Osteoblast (primary cell): Measurements from ENCODE around the gene AHDC1. TPM values are rescaled to one million over a fixed set of nuclear protein-coding genes. Genes with fewer than 3 reads are reported as not detected.
A peak's percentile ranks its signal among the peaks of the same experiment; 100 is the strongest.

Source experiments
- DNase-seq: peaks from one replicate; pipeline ENCODE4 v3.0.0; 2011; ENCODE audit warnings: low spot score, mixed read lengths; ENCODE audit not compliant: insufficient read length; ENCODE audit errors: missing footprints
- H2AFZ ChIP-seq: 2 replicates; pipeline ENCODE4 v1.6.0; 2011; ENCODE audit warnings: mild to moderate bottlenecking, low read length
- H3K27ac ChIP-seq: 2 replicates; pipeline ENCODE4 v1.5.1; 2011; ENCODE audit warnings: mild to moderate bottlenecking, low read depth, low read length, moderate library complexity
- H3K27me3 ChIP-seq: 2 replicates; pipeline ENCODE4 v1.6.0; 2012; ENCODE audit warnings: mild to moderate bottlenecking, control low read depth, inconsistent platforms, low read length, moderate library complexity; ENCODE audit not compliant: insufficient read depth
- H3K36me3 ChIP-seq: 2 replicates; pipeline ENCODE4 v1.5.1; 2011; ENCODE audit warnings: mild to moderate bottlenecking, low read length, control low read depth, moderate library complexity; ENCODE audit not compliant: insufficient read depth
- H3K4me1 ChIP-seq: 2 replicates; pipeline ENCODE4 v1.5.1; 2011; ENCODE audit warnings: mild to moderate bottlenecking, low read length, control low read depth, moderate library complexity; ENCODE audit not compliant: insufficient read depth
- H3K4me2 ChIP-seq: 2 replicates; pipeline ENCODE4 v1.6.0; 2011; ENCODE audit warnings: mild to moderate bottlenecking, low read length; ENCODE audit not compliant: insufficient read depth
- H3K4me3 ChIP-seq: fragments of 200-600 bp; sonication (generic); 3 replicates; pipeline ENCODE4 v1.5.1; 2012; ENCODE audit warnings: mild to moderate bottlenecking, low read length, inconsistent platforms; ENCODE audit not compliant: insufficient read depth
- H3K79me2 ChIP-seq: 2 replicates; pipeline ENCODE4 v1.6.0; 2012; ENCODE audit warnings: mild to moderate bottlenecking, low read length, control low read depth, inconsistent platforms; ENCODE audit not compliant: insufficient read depth
- H3K9me3 ChIP-seq: 2 replicates; pipeline ENCODE4 v1.5.1; 2011; ENCODE audit warnings: low read depth, low read length, control low read depth
- H4K20me1 ChIP-seq: 2 replicates; pipeline ENCODE4 v1.6.0; 2012; ENCODE audit warnings: mild to moderate bottlenecking, low read length, control low read depth; ENCODE audit not compliant: insufficient read depth
- total RNA-seq: library from RNA; depleted of rRNA; stranded (reverse); fragments of >200 nt; gene quantifications from 2 replicates; pipeline ENCODE4 v1.2.3, GENCODE V29; 2012
- TF ChIP-seq, protein P1 (sequence below): IDR thresholded peaks from 2 replicates; pipeline ENCODE4 v1.5.1; 2011; ENCODE audit warnings: mild to moderate bottlenecking, low read depth, low read length, moderate library complexity; ENCODE audit errors: extremely low read depth

Gene AHDC1
- total RNA-seq, 1 donor: 11.2 TPM

DNA sequence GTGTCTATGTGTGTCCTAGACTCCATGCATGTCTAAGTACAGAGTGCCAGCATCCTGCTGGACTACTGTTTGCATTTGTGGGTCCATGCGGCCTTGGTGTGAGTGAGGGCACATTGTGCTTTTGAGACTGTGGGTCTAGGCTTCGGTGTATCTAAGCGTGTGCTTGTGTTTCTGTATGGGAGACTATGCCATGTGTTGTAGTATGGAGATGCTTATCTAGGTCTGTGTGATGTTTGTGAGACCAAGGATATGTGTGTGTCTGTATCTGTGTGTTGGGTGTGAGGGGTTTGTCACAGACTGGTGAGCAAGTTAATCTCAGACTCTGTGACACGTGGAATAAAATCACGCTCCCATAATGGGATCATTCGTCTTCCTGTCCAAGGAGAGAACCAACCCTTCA lies 14.5 kb downstream of the AHDC1 start:
- peaks cover 34% of the 10 kb centered on the region for H3K4me1 ChIP-seq
- peak overlapping the region; percentile 48 for H3K27ac ChIP-seq

DNA sequence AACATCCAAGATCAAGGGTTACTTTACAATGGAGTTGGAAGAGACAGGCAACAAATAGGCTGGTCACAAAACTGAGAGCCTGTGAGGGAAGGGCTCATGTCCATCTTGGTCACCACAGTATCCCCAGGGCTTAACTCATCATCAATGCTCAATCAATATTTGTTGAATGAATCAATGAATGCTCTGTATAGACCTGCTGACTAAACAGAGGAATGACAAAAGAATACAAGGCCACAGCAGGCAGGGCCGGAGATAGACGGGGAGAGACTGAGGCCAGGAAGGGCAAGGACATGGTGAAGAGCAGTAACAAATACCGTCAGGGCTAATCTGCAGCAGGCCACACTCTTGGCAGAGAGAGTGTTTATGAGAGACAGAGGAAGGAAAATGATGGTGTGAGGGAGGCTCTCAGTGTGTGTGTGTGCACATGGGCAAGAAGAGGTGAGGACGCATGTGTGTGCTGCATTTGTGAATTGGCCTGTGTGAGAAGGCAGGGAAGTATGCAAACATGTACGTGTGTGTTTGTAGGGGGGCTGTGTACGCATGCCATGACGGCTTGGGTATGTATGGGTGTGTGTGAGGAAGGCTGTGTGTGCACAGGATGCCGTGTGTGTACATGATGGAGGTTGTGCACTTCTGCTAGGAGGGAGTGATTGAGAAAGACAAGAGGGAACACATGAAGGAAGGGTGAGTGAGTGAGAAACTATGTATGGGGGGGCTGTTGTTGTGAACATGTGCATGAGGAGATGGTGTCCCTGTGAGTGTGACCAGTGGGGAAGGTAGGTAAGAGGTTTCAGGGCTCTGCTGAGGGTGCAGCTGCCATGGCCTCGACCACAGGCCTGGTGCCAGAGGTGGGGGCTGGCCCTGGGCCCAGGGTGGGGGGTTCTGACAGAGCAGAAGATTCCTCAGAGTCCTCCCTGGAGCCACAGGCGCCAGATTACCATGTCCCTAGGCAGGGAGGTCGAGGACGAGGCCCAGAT lies 15.4 kb downstream of the AHDC1 start:
- Histone ChIP-seq H3K27ac (peak overlapping the region; percentile 48), H3K9me3 (no peaks in the 10 kb centered on the region), H3K4me1 (peaks cover 37% of the 10 kb centered on the region), H3K79me2 (peaks cover 99% of the 10 kb centered on the region), H4K20me1 (peaks cover 90% of the 10 kb centered on the region), H2AFZ (no peak overlapping the region), H3K36me3 (peaks cover 6% of the 10 kb centered on the region), H3K4me3 (no peak overlapping the region), H3K27me3 (no peaks in the 10 kb centered on the region), H3K4me2 (no peak overlapping the region)
- TF ChIP-seq, protein P1, sequence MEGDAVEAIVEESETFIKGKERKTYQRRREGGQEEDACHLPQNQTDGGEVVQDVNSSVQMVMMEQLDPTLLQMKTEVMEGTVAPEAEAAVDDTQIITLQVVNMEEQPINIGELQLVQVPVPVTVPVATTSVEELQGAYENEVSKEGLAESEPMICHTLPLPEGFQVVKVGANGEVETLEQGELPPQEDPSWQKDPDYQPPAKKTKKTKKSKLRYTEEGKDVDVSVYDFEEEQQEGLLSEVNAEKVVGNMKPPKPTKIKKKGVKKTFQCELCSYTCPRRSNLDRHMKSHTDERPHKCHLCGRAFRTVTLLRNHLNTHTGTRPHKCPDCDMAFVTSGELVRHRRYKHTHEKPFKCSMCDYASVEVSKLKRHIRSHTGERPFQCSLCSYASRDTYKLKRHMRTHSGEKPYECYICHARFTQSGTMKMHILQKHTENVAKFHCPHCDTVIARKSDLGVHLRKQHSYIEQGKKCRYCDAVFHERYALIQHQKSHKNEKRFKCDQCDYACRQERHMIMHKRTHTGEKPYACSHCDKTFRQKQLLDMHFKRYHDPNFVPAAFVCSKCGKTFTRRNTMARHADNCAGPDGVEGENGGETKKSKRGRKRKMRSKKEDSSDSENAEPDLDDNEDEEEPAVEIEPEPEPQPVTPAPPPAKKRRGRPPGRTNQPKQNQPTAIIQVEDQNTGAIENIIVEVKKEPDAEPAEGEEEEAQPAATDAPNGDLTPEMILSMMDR: no peak
- peak; percentile 80 for DNase-seq

More for the DNA sequence above, 14.5 kb downstream of the AHDC1 start:
- H3K27me3 ChIP-seq: no peaks in the 10 kb centered on the region
- H4K20me1 ChIP-seq: peaks cover 91% of the 10 kb centered on the region
- H3K4me3 ChIP-seq: no peak overlapping the region
- H3K9me3 ChIP-seq: no peaks in the 10 kb centered on the region
- peaks cover 6% of the 10 kb centered on the region for H3K36me3 ChIP-seq
- TF ChIP-seq, protein P1: no peak
- peak; percentile 84 for DNase-seq
- no peak overlapping the region for H2AFZ ChIP-seq
- no peak overlapping the region for H3K4me2 ChIP-seq
- H3K79me2 ChIP-seq: peaks cover 99% of the 10 kb centered on the region

DNA sequence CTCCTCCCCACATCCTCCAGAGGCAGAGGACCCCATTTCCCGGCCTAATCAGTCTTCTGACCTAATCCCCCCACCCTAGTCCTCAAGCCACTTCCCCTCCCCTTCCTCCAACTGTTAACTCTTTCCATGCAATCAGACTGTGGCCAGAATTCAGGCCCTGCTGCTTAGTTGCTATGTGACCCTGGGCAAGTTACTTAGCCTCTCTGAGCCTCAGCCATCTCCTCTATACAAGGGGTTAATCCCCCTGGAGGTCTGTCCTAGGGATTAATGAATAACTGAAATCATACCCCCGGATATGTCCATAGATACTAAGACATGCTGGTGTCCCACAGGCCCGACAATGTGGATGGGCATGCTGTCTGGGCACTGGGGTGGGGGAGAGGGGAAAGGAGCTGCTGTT lies 18.3 kb downstream of the AHDC1 start:
- no peak overlapping the region for H3K4me3 ChIP-seq
- H3K36me3 ChIP-seq: peaks cover 6% of the 10 kb centered on the region
- peaks cover 84% of the 10 kb centered on the region for H4K20me1 ChIP-seq
- H3K27me3 ChIP-seq: no peaks in the 10 kb centered on the region
- no peak overlapping the region for H3K27ac ChIP-seq
- H2AFZ ChIP-seq: no peak overlapping the region
- peaks cover 94% of the 10 kb centered on the region for H3K79me2 ChIP-seq
- no peaks in the 10 kb centered on the region for H3K9me3 ChIP-seq
- no peak overlapping the region for H3K4me2 ChIP-seq
- peaks cover 43% of the 10 kb centered on the region for H3K4me1 ChIP-seq
- TF ChIP-seq, protein P1: no peak
- no peak for DNase-seq

DNA sequence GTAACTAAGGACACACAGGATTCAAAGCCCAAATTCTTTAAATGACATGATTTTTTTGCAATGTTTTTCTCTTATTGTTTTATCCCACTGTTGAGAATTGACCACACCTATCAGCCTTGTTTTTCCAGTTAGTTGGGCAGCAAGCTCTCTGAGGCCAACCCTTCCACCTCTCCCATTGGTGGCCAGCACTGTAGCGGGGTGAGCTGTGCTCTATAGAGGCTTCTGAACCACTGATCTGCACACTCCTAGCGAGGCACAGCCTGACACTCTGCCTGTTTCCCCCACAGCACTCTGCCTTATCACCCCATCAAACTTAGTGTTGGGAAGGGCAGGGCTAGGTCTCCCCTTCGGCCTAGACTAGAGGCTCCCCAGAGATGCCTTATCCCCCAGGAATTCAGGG lies 19.5 kb downstream of the AHDC1 start:
- Histone ChIP-seq H3K4me1 (peaks cover 33% of the 10 kb centered on the region), H3K36me3 (peaks cover 5% of the 10 kb centered on the region), H4K20me1 (peaks cover 85% of the 10 kb centered on the region)

More for the DNA sequence above, 19.5 kb downstream of the AHDC1 start:
- H3K9me3 ChIP-seq: no peaks in the 10 kb centered on the region
- TF ChIP-seq, protein P1: no peak
- H2AFZ ChIP-seq: no peak overlapping the region
- no peak for DNase-seq
- peaks cover 95% of the 10 kb centered on the region for H3K79me2 ChIP-seq
- no peak overlapping the region for H3K4me3 ChIP-seq
- H3K27me3 ChIP-seq: no peaks in the 10 kb centered on the region
- H3K4me2 ChIP-seq: no peak overlapping the region
- H3K27ac ChIP-seq: no peak overlapping the region
